ENCODE data around the gene SPR. TPM values are rescaled to one million over a fixed set of nuclear protein-coding genes. Genes with fewer than 3 reads are reported as not detected.

SPR gene
- total and polyA plus RNA-seq, 9 of the 15 experiments (the other 6 are each of a cell fraction or from before 2014, with no cell fraction given), result 7.7 to 38.3 (median 26.3) TPM

GRCh38 chr2:72891091-72891818 lies 4.0 kb downstream of the SPR start (continued):
- TF ChIP-seq ZNF609 (CRISPR knock-in tag; IDR thresholded peaks at IDR 0.05; ENCODE audit: borderline replicate concordance), result no peak
- no peak for TF ChIP-seq ZNF174 (CRISPR knock-in tag; IDR thresholded peaks at IDR 0.05)
- no peak for TF ChIP-seq STAT6 (CRISPR knock-in tag; IDR thresholded peaks at IDR 0.05)
- no peak for TF ChIP-seq BRCA1 (IDR thresholded peaks at IDR 0.05)
- no peak for TF ChIP-seq BRCA1 (CRISPR knock-in tag; IDR thresholded peaks at IDR 0.05)
- no peak for TF ChIP-seq ZNF79 (CRISPR knock-in tag; IDR thresholded peaks at IDR 0.05; ENCODE audit: low read depth)
- TF ChIP-seq SUPT5H (IDR thresholded peaks at IDR 0.05), result no peak
- no peak for TF ChIP-seq CHD7 (IDR thresholded peaks at IDR 0.05; ENCODE audit: low read depth, low read length)

All from K562 (cell line).